ENCODE measurements around the gene PRKCE.
"Not testable (repeated sequence)": the region's sequence is repeated elsewhere in the genome, so short reads cannot be mapped to it uniquely, and the experiment has no call there.

PRKCE gene

GRCh38 chr2:46197672-46198071, 546.2 kb downstream of the PRKCE start:
- no peak overlapping the region for H3K4me3 ChIP-seq (ENCODE audit: low read depth, low read length)

- H3K4me3 ChIP-seq (ENCODE audit: low read depth, low read length) = no peak overlapping the region
These were observed 546.8 kb downstream of the PRKCE start for GRCh38 chr2:46198164-46198883.

- H3K4me3 ChIP-seq (ENCODE audit: low read depth, low read length) = no peak overlapping the region
These were observed 547.5 kb downstream of the PRKCE start for GRCh38 chr2:46198966-46199365.

- H3K4me3 ChIP-seq (ENCODE audit: low read depth, low read length) = no peak overlapping the region
These were observed 548.7 kb downstream of the PRKCE start for GRCh38 chr2:46200100-46200690.

GRCh38 chr2:46200861-46201605, 549.6 kb downstream of the PRKCE start:
- H3K4me3 ChIP-seq (ENCODE audit: low read depth, low read length) = no peak overlapping the region

- H3K4me3 ChIP-seq (ENCODE audit: low read depth, low read length) = no peak overlapping the region
These were observed 551.0 kb downstream of the PRKCE start for GRCh38 chr2:46202453-46202852.

- no peak overlapping the region for H3K4me3 ChIP-seq (ENCODE audit: low read depth, low read length)
These were observed 551.5 kb downstream of the PRKCE start for GRCh38 chr2:46202987-46203386.

GRCh38 chr2:46203636-46204035, 552.2 kb downstream of the PRKCE start:
- H3K4me3 ChIP-seq (ENCODE audit: low read depth, low read length) = not testable (repeated sequence)

GRCh38 chr2:46207591-46207990, 556.1 kb downstream of the PRKCE start:
- H3K4me3 ChIP-seq (ENCODE audit: low read depth, low read length) = no peak overlapping the region

GRCh38 chr2:46208766-46209165, 557.3 kb downstream of the PRKCE start:
- H3K4me3 ChIP-seq (ENCODE audit: low read depth, low read length) = no peak overlapping the region

GRCh38 chr2:46210063-46210462, 558.6 kb downstream of the PRKCE start:
- no peak overlapping the region for H3K4me3 ChIP-seq (ENCODE audit: low read depth, low read length)

- no peak overlapping the region for H3K4me3 ChIP-seq (ENCODE audit: low read depth, low read length)
These were observed 560.0 kb downstream of the PRKCE start for GRCh38 chr2:46211461-46211860.

- H3K4me3 ChIP-seq (ENCODE audit: low read depth, low read length) = no peak overlapping the region
These were observed 562.4 kb downstream of the PRKCE start for GRCh38 chr2:46213906-46214305.

GRCh38 chr2:46216213-46216612, 564.7 kb downstream of the PRKCE start:
- no peak overlapping the region for H3K4me3 ChIP-seq (ENCODE audit: low read depth, low read length)

- H3K4me3 ChIP-seq (ENCODE audit: low read depth, low read length) = not testable (repeated sequence)
These were observed 572.0 kb downstream of the PRKCE start for GRCh38 chr2:46223514-46223913.

GRCh38 chr2:46225150-46225625, 573.7 kb downstream of the PRKCE start:
- no peak overlapping the region for H3K4me3 ChIP-seq (ENCODE audit: low read depth, low read length)

GRCh38 chr2:46225730-46226129, 574.3 kb downstream of the PRKCE start:
- H3K4me3 ChIP-seq (ENCODE audit: low read depth, low read length) = no peak overlapping the region

GRCh38 chr2:46226620-46227019, 575.1 kb downstream of the PRKCE start:
- no peak overlapping the region for H3K4me3 ChIP-seq (ENCODE audit: low read depth, low read length)

GRCh38 chr2:46227022-46227421, 575.5 kb downstream of the PRKCE start:
- H3K4me3 ChIP-seq (ENCODE audit: low read depth, low read length) = no peak overlapping the region

GRCh38 chr2:46227674-46228289, 576.3 kb downstream of the PRKCE start:
- H3K4me3 ChIP-seq (ENCODE audit: low read depth, low read length) = no peak overlapping the region
